Fibroblast of skin of back (primary cell): ENCODE data around the gene ARL13B.
"Not testable (repeated sequence)": the region's sequence is repeated elsewhere in the genome, so short reads cannot be mapped to it uniquely, and the experiment has no call there.

Experiments used
- DNase-seq: peaks from one replicate; pipeline ENCODE4 v3.0.0-alpha.2; 2013

The ARL13B gene

DNA sequence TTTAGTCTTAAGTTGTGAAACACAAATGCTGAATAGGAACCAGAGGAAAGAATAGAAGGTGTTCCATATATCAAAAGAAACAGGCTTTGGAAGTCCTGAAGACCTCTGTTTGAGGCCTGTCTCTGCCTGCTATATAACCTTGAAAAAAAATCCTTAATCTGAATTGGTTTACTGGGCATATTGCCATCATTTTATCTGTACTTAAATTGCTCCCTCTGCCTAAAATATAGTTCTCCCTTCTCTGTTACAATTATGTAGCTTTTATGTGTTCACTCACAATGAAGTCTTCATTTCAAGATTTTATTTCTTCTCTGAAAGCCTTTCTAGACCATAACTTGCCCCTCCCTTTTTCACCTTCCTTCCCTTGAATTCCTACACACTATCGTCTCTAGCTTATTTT, 21.2 kb downstream of the ARL13B start:
- DNase-seq = no peak

GRCh38 chr3:94001827-94002495, 22.0 kb downstream of the ARL13B start:
- DNase-seq = no peak

GRCh38 chr3:94004301-94004910, 24.5 kb downstream of the ARL13B start:
- DNase-seq = peak; percentile 63

GRCh38 chr3:94008253-94008652, 28.3 kb downstream of the ARL13B start:
- no peak for DNase-seq

DNA sequence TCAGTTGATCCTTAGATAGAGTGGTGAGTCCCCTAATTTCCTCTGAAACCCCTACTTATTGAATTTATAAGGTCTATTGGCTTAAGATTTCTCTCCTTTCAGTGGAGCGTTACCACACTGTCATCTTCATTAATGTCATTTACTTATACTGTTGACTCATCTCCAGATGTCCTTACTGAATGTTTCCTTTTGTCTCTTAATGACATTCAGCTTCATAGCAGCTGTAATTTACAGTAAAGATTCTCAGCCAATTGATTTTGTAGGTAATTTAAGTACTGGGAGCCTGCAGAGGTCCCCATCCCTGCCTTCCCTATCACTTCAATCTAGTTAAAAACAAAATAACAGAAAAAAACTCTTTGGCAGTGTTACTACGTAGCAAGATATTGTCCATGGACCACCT, 29.7 kb downstream of the ARL13B start:
- no peak for DNase-seq

DNA sequence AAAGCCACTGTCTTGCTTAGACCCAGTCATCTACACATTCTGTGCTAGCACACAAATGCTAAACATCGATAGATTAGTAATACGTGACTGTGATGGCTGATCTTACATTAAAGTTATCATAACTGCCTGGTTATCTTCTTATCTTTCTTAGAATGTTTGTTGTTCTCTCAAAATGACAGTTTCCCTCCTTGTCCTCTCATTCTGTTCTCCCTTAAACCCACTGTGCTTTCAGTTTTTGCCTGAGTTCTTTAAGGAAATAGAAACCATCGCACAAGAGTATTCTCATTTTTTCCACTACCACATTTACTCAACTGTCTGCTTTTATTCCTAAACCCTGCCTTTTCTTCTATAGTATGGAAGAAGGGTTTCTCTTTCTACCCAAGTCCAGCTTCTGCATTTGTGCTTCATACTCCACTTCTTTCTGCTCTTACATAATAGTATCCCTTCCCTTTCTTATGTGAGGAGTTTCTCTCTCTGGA, 31.3 kb downstream of the ARL13B start:
- no peak for DNase-seq

DNA sequence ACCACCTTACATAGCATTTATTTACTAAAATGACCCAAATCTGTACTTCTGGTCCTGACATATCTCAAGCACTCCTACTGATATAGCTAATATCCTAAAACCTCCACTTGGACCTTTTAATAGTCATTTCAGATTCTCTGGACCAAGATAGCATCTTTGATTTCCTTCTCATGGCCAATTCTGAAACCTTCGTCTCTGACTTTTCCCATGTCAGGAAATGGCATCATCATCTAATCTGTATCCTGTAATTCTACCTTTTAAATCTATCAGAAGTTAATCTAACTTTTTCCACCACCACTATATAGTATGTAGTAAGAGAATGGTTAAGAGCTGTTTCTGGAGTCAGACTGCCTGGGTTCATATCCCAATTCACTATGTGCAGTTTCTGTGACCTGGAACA, 32.2 kb downstream of the ARL13B start:
- no peak for DNase-seq

- no peak for DNase-seq
Observed at GRCh38 chr3:94015025-94015424, 35.1 kb downstream of the ARL13B start.

DNA sequence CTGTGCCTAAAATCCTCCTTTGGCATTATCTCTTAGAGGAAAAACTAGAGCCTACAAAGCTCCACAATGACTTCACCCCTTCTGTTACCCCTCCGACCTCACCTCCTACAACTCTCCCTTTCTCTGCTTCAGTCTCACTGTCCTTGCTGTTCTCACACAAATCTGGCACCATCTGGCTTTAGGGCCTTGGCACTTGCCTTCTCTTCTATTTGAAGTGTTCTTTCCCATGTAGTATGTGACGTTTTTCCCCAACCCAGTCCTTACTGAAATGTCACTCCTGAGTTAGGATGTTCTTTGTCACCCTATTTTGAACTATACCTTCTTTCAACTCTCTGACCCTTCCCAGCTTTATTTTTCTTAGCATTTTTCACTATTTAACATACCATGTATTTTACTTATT, 39.7 kb downstream of the ARL13B start:
- DNase-seq = no peak

DNA sequence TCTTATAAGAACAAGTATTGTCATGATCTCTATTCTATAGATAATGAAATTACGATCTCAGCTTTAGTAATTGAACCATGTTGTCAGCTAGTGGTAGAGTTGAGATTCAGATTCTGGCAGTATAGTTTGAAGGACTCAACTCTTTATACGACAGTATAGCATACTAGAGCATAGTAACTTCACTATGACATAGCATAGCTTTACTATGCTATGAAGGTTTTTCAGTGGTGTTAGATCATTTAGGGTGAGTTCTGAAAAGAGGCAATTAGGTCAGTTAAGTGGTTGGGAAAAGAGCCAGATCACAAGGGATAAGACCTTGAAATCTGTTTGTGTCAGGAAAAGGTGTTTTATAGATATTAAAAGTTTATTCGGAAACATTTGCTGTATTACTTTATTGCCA, 40.3 kb downstream of the ARL13B start:
- no peak for DNase-seq

- peak; percentile 68 for DNase-seq
Observed at GRCh38 chr3:94024385-94024784, 44.4 kb downstream of the ARL13B start.

DNA sequence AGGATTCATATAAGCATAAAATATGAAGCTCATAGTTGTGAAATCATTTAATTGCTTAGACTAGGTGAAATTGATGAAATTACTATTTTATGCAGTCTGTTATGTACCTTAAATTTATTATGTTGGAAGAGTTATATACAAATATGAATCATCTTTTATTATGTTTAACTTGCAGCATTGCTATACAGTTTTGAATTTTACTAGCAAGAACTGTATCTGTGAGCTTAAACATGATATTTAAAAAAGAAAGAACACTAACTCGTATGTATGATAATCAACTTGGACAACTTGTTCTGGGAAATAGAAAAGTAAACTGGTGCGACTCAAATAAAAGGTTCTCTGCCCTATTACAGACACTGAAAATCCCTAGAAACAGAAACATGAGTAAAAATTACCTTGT, 46.7 kb downstream of the ARL13B start:
- no peak for DNase-seq

GRCh38 chr3:94028093-94028837, 48.3 kb downstream of the ARL13B start, which contains the start of gene STX19:
TSS of gene STX19 (minus strand) at chr3:94028597. CDS start at chr3:94015269, 13,328 bp downstream.
- DNase-seq = no peak

- peak; percentile 57 for DNase-seq
Observed at GRCh38 chr3:94036909-94037507, 57.1 kb downstream of the ARL13B start.

DNA sequence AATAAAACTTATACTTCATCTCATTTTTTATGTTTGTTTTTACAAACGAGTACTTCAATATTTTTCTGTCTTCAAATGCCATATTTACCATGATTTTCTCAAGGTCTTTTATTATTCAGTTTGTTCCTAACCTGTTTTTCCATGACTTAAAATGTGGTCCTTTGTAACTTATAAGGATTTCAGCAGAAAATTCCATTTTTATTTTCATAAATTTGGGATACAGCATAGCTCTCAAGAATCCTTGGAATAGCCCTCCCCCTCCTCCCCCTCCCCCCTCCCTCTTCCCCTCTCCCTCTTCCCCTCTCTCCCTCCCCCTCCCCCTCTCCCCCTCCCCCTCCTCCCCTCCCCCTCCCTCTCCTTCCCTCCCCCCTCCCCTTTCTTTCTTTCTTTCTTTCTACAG, 63.3 kb downstream of the ARL13B start:
- no peak for DNase-seq

DNA sequence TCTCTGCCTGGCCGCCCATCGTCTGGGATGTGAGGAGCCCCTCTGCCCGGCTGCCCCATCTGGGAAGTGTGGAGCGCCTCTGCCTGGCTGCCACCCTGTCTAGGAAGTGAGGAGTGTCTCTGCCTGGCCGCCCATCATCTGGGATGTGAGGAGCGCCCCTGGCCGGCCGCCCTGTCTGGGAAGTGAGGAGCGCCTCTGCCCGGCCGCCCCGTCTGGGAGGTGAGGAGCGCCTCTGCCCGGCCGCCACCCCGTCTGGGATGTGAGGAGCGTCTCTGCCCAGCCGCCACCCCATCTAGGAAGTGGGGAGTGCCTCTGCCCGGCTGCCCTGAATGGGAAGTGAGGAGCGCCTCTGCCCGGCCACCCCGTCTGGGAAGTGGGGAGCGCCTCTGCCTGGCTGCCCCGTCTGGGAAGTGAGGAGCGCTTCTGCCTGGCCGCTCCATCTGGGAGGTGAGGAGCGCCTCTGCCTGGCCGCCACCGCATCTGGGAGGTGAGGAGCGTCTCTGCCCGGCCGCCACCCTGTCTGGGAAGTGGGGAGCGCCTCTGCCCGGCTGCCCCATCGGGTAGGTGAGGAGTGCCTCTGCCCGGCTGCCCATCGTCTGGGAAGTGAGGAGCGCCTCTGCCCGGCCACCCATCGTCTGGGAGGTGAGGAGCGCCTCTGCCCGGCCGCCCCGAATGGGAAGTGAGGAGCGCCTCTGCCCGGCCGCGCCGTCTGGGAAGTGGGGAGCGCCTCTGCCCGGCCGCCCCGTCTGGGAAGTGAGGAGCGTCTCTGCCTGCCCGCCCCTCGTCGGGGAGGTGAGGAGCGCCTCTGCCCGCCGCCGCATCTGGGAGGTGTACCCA, 64.4 kb downstream of the ARL13B start:
- DNase-seq = not testable (repeated sequence)

DNA sequence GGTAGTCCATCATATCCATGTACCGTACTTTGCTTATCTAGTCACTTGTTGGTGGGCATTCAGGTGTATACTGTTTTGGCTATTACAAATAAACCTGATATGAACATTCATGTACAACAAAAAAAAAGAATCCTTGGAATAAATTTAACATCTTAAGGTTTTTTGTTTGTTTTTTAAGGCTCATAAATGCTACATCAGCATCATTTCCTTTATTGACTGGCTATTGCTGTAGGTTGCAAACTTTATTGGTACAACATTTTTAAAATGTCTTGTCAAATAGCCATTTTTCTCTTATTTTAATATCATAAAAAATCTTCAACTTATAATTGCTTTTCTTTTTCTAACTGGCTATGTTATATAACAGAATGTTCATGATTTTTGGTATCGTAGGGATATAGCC, 66.6 kb downstream of the ARL13B start:
- DNase-seq = no peak

GRCh38 chr3:94049267-94049666, 69.3 kb downstream of the ARL13B start:
- DNase-seq = no peak

- DNase-seq = no peak
Observed at GRCh38 chr3:94050546-94050945, 70.6 kb downstream of the ARL13B start.

DNA sequence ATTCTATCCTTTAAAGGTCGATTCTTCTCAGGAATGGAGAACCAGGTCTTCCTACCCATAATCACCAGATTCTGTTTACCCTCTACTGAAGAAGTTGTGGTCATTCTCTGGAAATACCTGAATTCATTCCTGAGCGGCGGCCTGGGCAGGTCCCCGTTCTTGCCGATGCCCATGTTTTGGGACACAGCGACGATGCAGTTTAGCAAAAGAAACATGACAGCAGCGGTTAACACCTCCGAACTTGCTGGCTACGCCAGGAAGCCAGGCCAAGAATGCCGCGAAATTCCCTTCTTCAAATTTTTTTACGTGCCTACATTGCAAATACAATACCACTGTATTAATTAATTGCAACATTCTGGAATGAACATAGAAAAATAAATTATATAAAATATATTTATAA, 81.3 kb downstream of the ARL13B start:
- no peak for DNase-seq

GRCh38 chr3:94062513-94063404, 82.8 kb downstream of the ARL13B start, which contains the start of the genes DHFR2 and NSUN3:
TSS of gene DHFR2 (minus strand) at chr3:94062916. CDS start at chr3:94061511, 1,405 bp downstream.
TSS of gene NSUN3 (plus strand) at chr3:94063061. CDS start at chr3:94063127, 66 bp downstream.
- peak; percentile 99 for DNase-seq
